HepG2 (cell line): ENCODE data around the gene RAD21L1. TPM values are rescaled to one million over a fixed set of nuclear protein-coding genes. Genes with fewer than 3 reads are reported as not detected.
A peak's percentile ranks its signal among the peaks of the same experiment; 100 is the strongest.

Source experiments
- CCDC6 ChIP-seq: sonication (generic); formaldehyde crosslinking; IDR thresholded peaks from 2 replicates; pipeline ENCODE4 v1.8.1; 2022; ENCODE audit warnings: mild to moderate bottlenecking, missing genetic modification reagents, moderate library complexity
- EZH2 ChIP-seq: conservative IDR thresholded peaks from 2 replicates; pipeline ENCODE4 v1.6.1; 2012; ENCODE audit warnings: mild to moderate bottlenecking, low read depth, low read length, moderate library complexity
- GABPA ChIP-seq, 2 experiments: IDR thresholded peaks; 2 replicates each; pipeline ENCODE4 v1.6.1; 2011 to 2016; ENCODE audit warnings: low read depth in 2 of 2, low read length in 1 of 2, missing biosample characterization in 1 of 2, missing genetic modification characterization in 1 of 2
- HNF4G ChIP-seq, 2 experiments: sonication (generic) in 1 of 2; formaldehyde crosslinking in 1 of 2; IDR thresholded peaks; 2 replicates each; pipeline versions ENCODE4 v1.4.0 to v1.6.1; 2011 to 2020; ENCODE audit warnings: borderline replicate concordance in 2 of 2, low read depth in 2 of 2, mild to moderate bottlenecking in 2 of 2, low read length in 1 of 2, missing genetic modification reagents in 1 of 2, moderate library complexity in 1 of 2
- LRRFIP1 ChIP-seq: sonication (generic); formaldehyde crosslinking; conservative IDR thresholded peaks from 2 replicates; pipeline ENCODE4 v1.4.0; 2020; ENCODE audit warnings: missing genetic modification reagents
- MEIS2 ChIP-seq: sonication (generic); formaldehyde crosslinking; IDR thresholded peaks from 2 replicates; pipeline ENCODE4 v1.9.0; 2021; ENCODE audit warnings: mild to moderate bottlenecking, missing genetic modification reagents
- MTERF4 ChIP-seq: sonication (generic); formaldehyde crosslinking; IDR thresholded peaks from 2 replicates; pipeline ENCODE4 v1.8.0; 2023; ENCODE audit warnings: mild to moderate bottlenecking, missing genetic modification reagents
- RBM22 ChIP-seq: fragments of 200-400 bp; formaldehyde crosslinking; optimal IDR thresholded peaks from 2 replicates; pipeline ENCODE3; 2017; ENCODE audit warnings: mild to moderate bottlenecking, low read length, moderate library complexity
- RNF2 ChIP-seq: fragments of 450-650 bp; conservative IDR thresholded peaks from 2 replicates; pipeline ENCODE4 v1.6.1; 2016; ENCODE audit warnings: low read depth
- SKI ChIP-seq: fragments of 450-650 bp; IDR thresholded peaks from one replicate; pipeline ENCODE4 v1.6.1; 2018; ENCODE audit warnings: mild to moderate bottlenecking; ENCODE audit not compliant: partially characterized antibody
- TEAD3 ChIP-seq: optimal IDR thresholded peaks from 2 replicates; pipeline ENCODE3; 2016; ENCODE audit warnings: borderline replicate concordance
- ZNF142 ChIP-seq: sonication (generic); formaldehyde crosslinking; IDR thresholded peaks from 2 replicates; pipeline ENCODE4 v1.4.0; 2020; ENCODE audit warnings: missing genetic modification reagents
- ZNF234 ChIP-seq: sonication (generic); formaldehyde crosslinking; conservative IDR thresholded peaks from 2 replicates; pipeline ENCODE4 v1.5.1; 2020; ENCODE audit warnings: mild to moderate bottlenecking, missing genetic modification reagents
- ZNF512 ChIP-seq: sonication (generic); formaldehyde crosslinking; IDR thresholded peaks from 2 replicates; pipeline ENCODE4 v1.4.0; 2020; ENCODE audit warnings: mild to moderate bottlenecking, missing genetic modification reagents
- ZNF543 ChIP-seq: sonication (generic); formaldehyde crosslinking; IDR thresholded peaks from 2 replicates; pipeline ENCODE4 v1.4.0; 2020; ENCODE audit warnings: mild to moderate bottlenecking, missing genetic modification reagents
- ZNF629 ChIP-seq: sonication (generic); formaldehyde crosslinking; conservative IDR thresholded peaks from 2 replicates; pipeline ENCODE4 v1.5.0; 2020; ENCODE audit warnings: missing genetic modification reagents
- ZNF777 ChIP-seq: sonication (generic); formaldehyde crosslinking; IDR thresholded peaks from 2 replicates; pipeline ENCODE4 v1.4.0; 2020; ENCODE audit warnings: missing genetic modification reagents
- polyA plus RNA-seq, 8 experiments: library from polyadenylated mRNA; depleted of rRNA in 3 of 8; stranded (reverse) in 7 of 8; unstranded in 1 of 8; fragments of >200 nt; fragmentation: Illumina TruSeq in 4 of 8; extraction: Trizol in 4 of 8; gene quantifications; 2 replicates each; pipeline versions ENCODE4 v1.2.1 to v1.2.3, GENCODE V29; 2011 to 2016; ENCODE audit warnings: low read depth in 4 of 8, missing spikeins in 1 of 8, mixed read lengths in 1 of 8; ENCODE audit not compliant: insufficient read depth in 1 of 8
- total RNA-seq, 5 experiments: library from RNA; depleted of rRNA; stranded (reverse); fragments of >200 nt; fragmentation: Illumina TruSeq; extraction: Trizol; gene quantifications; 2 replicates each; pipeline ENCODE4 v1.2.3, GENCODE V29; 2016; ENCODE audit warnings: low read depth in 1 of 5

Gene RAD21L1
- total and polyA plus RNA-seq, 2 of the 13 experiments (the other 11 are each of a cell fraction or from before 2014, with no cell fraction given) = not detected

GRCh38 chr20:1225783-1226654 lies at the start of gene RAD21L1 (continued):
- peak; percentile 5; the same call in 1 of the 2 replicates for TF ChIP-seq MTERF4
- no peak for TF ChIP-seq GABPA (IDR thresholded peaks at IDR 0.05; ENCODE audit: low read depth, low read length)
- TF ChIP-seq GABPA (CRISPR knock-in tag; IDR thresholded peaks at IDR 0.05; ENCODE audit: low read depth) = no peak
- peak; percentile 88 for TF ChIP-seq ZNF777
- no peak for TF ChIP-seq LRRFIP1 (CRISPR knock-in tag)
- TF ChIP-seq EZH2 = 0 out of 2 replicates have a peak, but pooled peaks have one; percentile 68
- peak; percentile 53; the same call in 1 of the 2 replicates for TF ChIP-seq RNF2
- TF ChIP-seq SKI = peak; percentile 11
- no peak for TF ChIP-seq ZNF512 (CRISPR knock-in tag)
- no peak for TF ChIP-seq RBM22
- peak; percentile 2; the same call in 1 of the 2 replicates for TF ChIP-seq MEIS2 (CRISPR knock-in tag)
- TF ChIP-seq ZNF234 (CRISPR knock-in tag) = no peak
- TF ChIP-seq TEAD3 (CRISPR knock-in tag) = peak; percentile 42
- no peak for TF ChIP-seq ZNF142 (CRISPR knock-in tag)
- 0 out of 2 replicates have a peak, but pooled peaks have one; percentile 52 for TF ChIP-seq ZNF543 (CRISPR knock-in tag)
- TF ChIP-seq HNF4G (IDR thresholded peaks at IDR 0.05; ENCODE audit: borderline replicate concordance, low read depth, low read length) = no peak
- TF ChIP-seq HNF4G (CRISPR knock-in tag; IDR thresholded peaks at IDR 0.05; ENCODE audit: borderline replicate concordance, low read depth) = 0 out of 2 replicates have a peak, but pooled peaks have one; percentile 50
- no peak for TF ChIP-seq CCDC6 (CRISPR knock-in tag)
- no peak for TF ChIP-seq ZNF629
